ENCODE results near the gene ISY1. TPM values are rescaled to one million over a fixed set of nuclear protein-coding genes. Genes with fewer than 3 reads are reported as not detected.

The ISY1 gene
- total RNA-seq, 2 experiments from 2014 or later = 66.7 to 68.5 TPM

DNA sequence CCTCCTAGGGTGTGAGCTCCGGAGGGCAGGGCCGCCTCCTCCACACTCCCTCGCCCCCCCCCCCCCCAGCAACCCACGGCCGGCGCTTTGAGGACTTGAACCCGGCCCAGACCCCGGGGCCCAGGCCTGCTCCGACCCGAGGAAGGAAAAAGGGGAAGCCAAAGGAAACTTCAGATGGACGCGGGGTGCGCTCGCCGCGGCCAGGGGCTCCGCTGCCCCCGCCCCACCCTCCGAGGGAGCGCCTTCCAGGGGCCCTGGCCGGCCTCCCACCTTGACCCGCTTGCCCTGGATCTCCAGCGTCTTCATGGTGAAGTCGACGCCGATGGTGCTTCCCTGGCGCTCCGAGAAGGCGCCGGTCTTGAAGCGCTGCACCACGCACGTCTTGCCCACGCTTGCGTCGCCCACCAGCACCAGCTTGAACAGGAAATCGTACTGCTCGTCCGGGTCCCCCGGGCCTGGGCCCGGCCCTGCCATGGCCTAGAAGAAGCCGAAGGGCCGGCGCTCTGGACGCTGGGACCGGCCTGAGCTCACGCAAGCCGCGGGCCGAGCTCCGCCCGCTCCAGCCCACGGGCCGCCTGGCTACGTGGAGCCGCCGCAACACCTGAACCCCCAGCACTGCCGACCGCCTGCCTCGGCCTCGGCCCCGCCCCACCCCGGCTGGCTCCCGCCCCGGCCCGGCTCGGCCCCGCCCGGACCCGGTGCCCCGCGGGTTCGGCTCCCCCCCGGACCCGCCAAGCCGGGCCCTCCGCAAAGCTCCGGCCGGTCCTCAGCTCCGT lies 39.7 kb downstream of the ISY1 start:
- ATAC-seq (peak; percentile 28), DNase-seq (peak; percentile 72)
- POLR2A ChIA-PET = interaction anchor here (0.7 to 8.1 kb wide), 26 partner anchors 11 to 195 kb away, joined by 3 to 163 read pairs (median 5); partner anchors contain the start of genes CNBP, COPG1 and HMCES
- Mint-ChIP-seq H3K9me3 (no peaks in the 10 kb centered on the region), H3K4me1 (ENCODE audit: low read depth) (peaks cover 39% of the 10 kb centered on the region), H3K27ac (peak overlapping the region; percentile 90), H3K4me3 (peak overlapping the region; percentile 88), H3K36me3 (ENCODE audit: low read depth) (peaks cover 39% of the 10 kb centered on the region), H3K27me3 (no peaks in the 10 kb centered on the region)
- CTCF ChIA-PET = interaction anchor here (0.7 to 6.4 kb wide), 8 partner anchors 12 to 195 kb away, joined by 3 to 44 read pairs (median 8); a partner anchor contains a TSS
- intact Hi-C loops (cut with micrococcal nuclease) = loop anchor here (5.0 kb wide), 1 partner anchor 61 kb away; the partner anchor contains the start of gene CNBP
- TF ChIP-seq, protein P1, sequence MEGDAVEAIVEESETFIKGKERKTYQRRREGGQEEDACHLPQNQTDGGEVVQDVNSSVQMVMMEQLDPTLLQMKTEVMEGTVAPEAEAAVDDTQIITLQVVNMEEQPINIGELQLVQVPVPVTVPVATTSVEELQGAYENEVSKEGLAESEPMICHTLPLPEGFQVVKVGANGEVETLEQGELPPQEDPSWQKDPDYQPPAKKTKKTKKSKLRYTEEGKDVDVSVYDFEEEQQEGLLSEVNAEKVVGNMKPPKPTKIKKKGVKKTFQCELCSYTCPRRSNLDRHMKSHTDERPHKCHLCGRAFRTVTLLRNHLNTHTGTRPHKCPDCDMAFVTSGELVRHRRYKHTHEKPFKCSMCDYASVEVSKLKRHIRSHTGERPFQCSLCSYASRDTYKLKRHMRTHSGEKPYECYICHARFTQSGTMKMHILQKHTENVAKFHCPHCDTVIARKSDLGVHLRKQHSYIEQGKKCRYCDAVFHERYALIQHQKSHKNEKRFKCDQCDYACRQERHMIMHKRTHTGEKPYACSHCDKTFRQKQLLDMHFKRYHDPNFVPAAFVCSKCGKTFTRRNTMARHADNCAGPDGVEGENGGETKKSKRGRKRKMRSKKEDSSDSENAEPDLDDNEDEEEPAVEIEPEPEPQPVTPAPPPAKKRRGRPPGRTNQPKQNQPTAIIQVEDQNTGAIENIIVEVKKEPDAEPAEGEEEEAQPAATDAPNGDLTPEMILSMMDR (IDR thresholded peaks at IDR 0.05) = no peak

DNA sequence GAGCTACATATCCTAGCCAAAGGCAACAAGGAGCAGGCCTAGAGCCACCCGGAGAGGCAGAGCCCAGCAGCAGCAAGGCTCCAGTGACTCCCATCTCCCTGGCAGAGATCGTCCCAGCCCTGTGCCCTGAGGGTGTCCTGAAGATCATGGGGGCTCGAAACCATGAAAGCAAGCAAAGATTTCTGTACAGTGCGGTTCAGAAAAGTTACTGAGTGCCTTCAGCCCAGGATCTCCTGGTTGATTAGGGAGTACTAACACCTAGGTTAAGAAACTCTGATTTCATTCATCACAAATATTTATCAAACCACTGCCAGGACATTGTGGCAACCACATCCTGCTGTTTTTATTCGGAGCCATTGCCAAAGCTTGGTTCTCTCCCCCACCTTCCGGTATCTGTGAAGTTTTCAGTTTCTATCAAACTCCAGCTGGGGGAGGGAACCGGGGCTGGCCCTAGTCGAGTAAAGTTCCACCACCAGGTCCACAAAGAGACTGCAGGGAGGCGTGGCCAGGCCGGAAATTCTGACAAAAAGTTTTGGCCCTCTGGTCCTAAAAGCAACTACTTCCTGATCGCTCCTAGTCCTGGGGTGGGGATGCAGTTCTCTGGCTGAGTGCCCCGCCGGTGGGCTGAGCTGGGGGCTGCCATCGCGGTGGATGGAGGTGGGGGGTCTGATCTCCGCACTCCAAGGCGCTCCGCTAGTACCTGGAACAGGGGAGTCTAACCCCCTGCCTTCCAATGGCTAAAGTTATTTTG lies 40.4 kb downstream of the ISY1 start:
- ATAC-seq (peak; percentile 63), DNase-seq (peak; percentile 98)
- CTCF ChIA-PET = interaction anchor here (0.7 to 6.4 kb wide), 10 partner anchors 11 to 196 kb away, joined by 3 to 44 read pairs (median 8); a partner anchor contains a TSS
- Mint-ChIP-seq H3K9me3 (no peaks in the 10 kb centered on the region), H3K4me1 (ENCODE audit: low read depth) (peaks cover 45% of the 10 kb centered on the region), H3K4me3 (peak overlapping the region; percentile 88), H3K27me3 (no peaks in the 10 kb centered on the region), H3K36me3 (ENCODE audit: low read depth) (peaks cover 42% of the 10 kb centered on the region), H3K27ac (peak overlapping the region; percentile 90)
- POLR2A ChIA-PET = interaction anchor here (0.6 to 8.1 kb wide), 24 partner anchors 11 to 196 kb away, joined by 3 to 163 read pairs (median 6); partner anchors contain the start of genes CNBP, COPG1 and HMCES
- intact Hi-C loops (cut with micrococcal nuclease) = loop anchor here (5.0 kb wide), 1 partner anchor 62 kb away; the partner anchor contains the start of gene CNBP
- TF ChIP-seq, protein P1 (IDR thresholded peaks at IDR 0.05) = no peak

DNA sequence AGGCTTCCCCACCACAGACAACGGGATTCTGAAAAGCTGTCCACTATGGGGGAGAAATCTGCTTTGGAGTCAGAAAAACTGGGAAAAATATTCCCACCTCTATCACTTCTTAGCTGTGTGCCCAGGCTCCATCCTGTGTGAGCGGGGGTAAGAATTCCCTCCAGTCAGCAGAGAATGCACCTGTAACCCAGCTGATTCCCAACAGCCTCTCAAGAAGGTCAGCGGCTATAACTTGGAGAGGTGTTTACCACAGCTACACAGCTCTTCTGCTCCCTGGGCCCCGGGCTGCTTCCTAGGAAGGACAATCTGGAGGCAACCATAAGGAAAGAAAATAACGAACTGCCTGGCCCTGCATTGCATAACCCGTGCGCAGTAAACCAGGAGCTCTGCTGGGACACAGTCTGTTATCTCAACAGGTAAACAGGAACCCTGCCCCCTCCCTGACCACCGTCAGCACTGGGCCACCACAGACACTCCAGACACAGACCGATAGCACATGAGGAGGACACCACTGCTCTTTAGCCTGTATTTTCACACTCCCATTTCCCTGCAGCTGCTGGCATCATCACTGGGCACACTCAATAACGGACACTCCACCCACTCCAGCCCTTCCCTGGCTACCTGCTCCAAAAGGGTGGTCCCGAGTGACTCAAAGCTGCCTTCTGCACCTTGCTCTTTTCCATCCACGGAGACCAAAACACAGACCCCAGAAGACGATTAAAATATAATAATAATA lies 41.3 kb downstream of the ISY1 start:
- ChIA-PET POLR2A (interaction anchor here (0.6 to 8.1 kb wide), 18 partner anchors 12 to 196 kb away, joined by 3 to 163 read pairs (median 7); partner anchors contain the start of gene CNBP), CTCF (interaction anchor here (0.8 to 6.4 kb wide), 13 partner anchors 12 to 149 kb away, joined by 3 to 44 read pairs (median 5); no protein-coding TSS in a partner anchor)
- DNase-seq (peak; percentile 55), ATAC-seq (no peak)
- H3K36me3 Mint-ChIP-seq (ENCODE audit: low read depth) = peaks cover 49% of the 10 kb centered on the region
- H3K27ac Mint-ChIP-seq = peak overlapping the region; percentile 90
- intact Hi-C loops (cut with micrococcal nuclease) = loop anchor here (5.0 to 10.0 kb wide), 3 partner anchors 63 to 128 kb away; partner anchors contain the start of genes CNBP and COPG1
- TF ChIP-seq, protein P1 (IDR thresholded peaks at IDR 0.05) = no peak
- H3K4me3 Mint-ChIP-seq = peak overlapping the region; percentile 88
- peaks cover 51% of the 10 kb centered on the region for H3K4me1 Mint-ChIP-seq (ENCODE audit: low read depth)
- H3K27me3 Mint-ChIP-seq = no peaks in the 10 kb centered on the region
- no peaks in the 10 kb centered on the region for H3K9me3 Mint-ChIP-seq

DNA sequence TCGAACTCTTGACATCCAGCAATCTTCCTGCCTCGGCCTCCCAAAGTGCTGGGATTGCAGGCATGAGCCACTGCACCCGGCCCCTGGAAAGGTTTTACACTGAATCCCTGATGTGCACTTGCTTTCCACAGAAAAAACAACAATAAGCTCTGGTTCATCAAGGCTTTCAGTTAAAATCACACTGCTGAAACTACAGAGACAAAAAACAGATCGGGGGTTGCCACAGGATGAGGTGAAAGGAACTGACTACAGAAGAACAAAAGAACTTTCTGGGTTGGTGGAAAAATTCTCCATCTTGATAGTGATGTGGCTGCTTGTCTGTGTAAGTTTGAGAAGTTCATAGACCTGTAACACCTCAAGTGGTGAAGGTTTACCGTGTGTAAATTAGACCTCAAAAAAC lies 42.1 kb downstream of the ISY1 start:
- peak overlapping the region; percentile 90 for H3K27ac Mint-ChIP-seq
- intact Hi-C loops (cut with micrococcal nuclease) = loop anchor here (5.0 to 10.0 kb wide), 2 partner anchors 64 to 129 kb away; partner anchors contain the start of gene COPG1
- POLR2A ChIA-PET = interaction anchor here (0.9 to 8.1 kb wide), 17 partner anchors 8 to 197 kb away, joined by 3 to 163 read pairs (median 6); partner anchors contain the start of gene CNBP
- peaks cover 56% of the 10 kb centered on the region for H3K36me3 Mint-ChIP-seq (ENCODE audit: low read depth)
- TF ChIP-seq, protein P1 (IDR thresholded peaks at IDR 0.05) = no peak
- H3K4me1 Mint-ChIP-seq (ENCODE audit: low read depth) = peaks cover 59% of the 10 kb centered on the region
- H3K4me3 Mint-ChIP-seq = peak overlapping the region; percentile 88
- H3K27me3 Mint-ChIP-seq = no peaks in the 10 kb centered on the region
- ATAC-seq (peak; percentile 4), DNase-seq (peak; percentile 71)
- no peaks in the 10 kb centered on the region for H3K9me3 Mint-ChIP-seq
- CTCF ChIA-PET = interaction anchor here (0.8 to 6.4 kb wide), 12 partner anchors 10 to 148 kb away, joined by 3 to 44 read pairs (median 6); no protein-coding TSS in a partner anchor

Measured in activated CD8-positive, alpha-beta T cell treated with anti-CD3 and anti-CD28 coated beads for 36 hours (primary cell).